ENCODE measurements around the gene VPS37B.

- TF ChIP-seq EZH2 (IDR thresholded peaks at IDR 0.05; ENCODE audit: low read length, missing control alignments) (no peak), CTCF (conservative IDR thresholded peaks at IDR 0.05 in 1 of 2, IDR thresholded peaks at IDR 0.05 in 1 of 2; ENCODE audit: low read depth in 1 of 2, low read length in 2 of 2) (no peak)
These were observed 32.0 kb upstream of the VPS37B start for GRCh38 chr12:122927756-122928403.
